ENCODE data around the gene GAPVD1. TPM values are rescaled to one million over a fixed set of nuclear protein-coding genes. Genes with fewer than 3 reads are reported as not detected.

Gene GAPVD1
- total and polyA plus RNA-seq, 10 of the 15 experiments (the other 5 are each of a cell fraction or from before 2014, with no cell fraction given), result 4.3 to 36.6 (median 25.9) TPM

- Histone ChIP-seq H3K4me1 (ENCODE audit: control insufficient read depth, insufficient read depth, low read length) (no peaks in the 10 kb centered on the region), H3K27ac (ENCODE audit: control insufficient read depth, insufficient read depth) (no peak overlapping the region), H4K20me1 (ENCODE audit: control insufficient read depth, insufficient read depth) (no peaks in the 10 kb centered on the region; the same call in 1 of the 2 replicates), H2AFZ (ENCODE audit: control insufficient read depth, low read depth, low read length) (no peak overlapping the region), H3K4me3 (no peak overlapping the region), H3K9me3 (replicated peaks; ENCODE audit: control insufficient read depth, insufficient read depth, low read length) (no peaks in the 10 kb centered on the region), H3K4me2 (ENCODE audit: control insufficient read depth, insufficient read depth) (no peak overlapping the region), H3K9ac (ENCODE audit: control insufficient read depth, insufficient read depth, low read length) (no peak overlapping the region), H3K27me3 (replicated peaks in 1 of 2; ENCODE audit: control insufficient read depth in 2 of 2, insufficient read depth in 2 of 2, low read length in 1 of 2) (no peaks in the 10 kb centered on the region), H3K79me2 (ENCODE audit: control insufficient read depth, insufficient read depth, low read length) (no peaks in the 10 kb centered on the region), H3K36me3 (ENCODE audit: control insufficient read depth in 2 of 2, insufficient read depth in 2 of 2, low read length in 1 of 2) (no peaks in the 10 kb centered on the region)
- RAD21 ChIA-PET (ENCODE audit: unreplicated experiment), result interaction anchor here (0.5 kb wide), 1 partner anchor 112 kb away, joined by 5 read pairs; no protein-coding TSS in a partner anchor
- DNase-seq (ENCODE audit: low read depth, low spot score) (no peak), FAIRE-seq (no peak), ATAC-seq (no peak)
- POLR2A ChIA-PET, result no interaction called here
- TF ChIP-seq ATF7 (IDR thresholded peaks at IDR 0.05; ENCODE audit: low read depth), result no peak
- no peak for TF ChIP-seq EGR1 (IDR thresholded peaks at IDR 0.05; ENCODE audit: borderline replicate concordance in 1 of 2, low read depth in 2 of 2, low read length in 2 of 2)
- TF ChIP-seq EZH2 (IDR thresholded peaks at IDR 0.05; ENCODE audit: borderline replicate concordance, control insufficient read depth, low read depth, low read length), result no peak
- peak; percentile 79; the same call in 1 of the 2 replicates for TF ChIP-seq ZNF24 (IDR thresholded peaks at IDR 0.05)
- no peak for TF ChIP-seq PBX3 (IDR thresholded peaks at IDR 0.05; ENCODE audit: insufficient replicate concordance, low read depth, low read length)
- TF ChIP-seq FOXM1 (IDR thresholded peaks at IDR 0.05; ENCODE audit: low read depth, low read length), result no peak
- SMC1A ChIA-PET (ENCODE audit: uncharacterized antibody, unreplicated experiment), result no interaction called here
- BruUV-seq (replicated peaks), result no TSS peak
- CTCF ChIA-PET, result interaction anchor here (1.1 kb wide), 1 partner anchor 9 kb away, joined by 3 read pairs; no protein-coding TSS in a partner anchor
- in situ Hi-C loops (cut with MboI) (no loop called here), intact Hi-C loops (cut with micrococcal nuclease; ENCODE audit: unreplicated experiment) (no loop called here)
- 63% methylated on average over 8 of the region's 8 CpGs for WGBS (ENCODE audit: insufficient coverage, insufficient replicate concordance, low lambda C conversion rate, missing lambda C conversion rate)
Observed at GRCh38 chr9:125416517-125416916, 154.9 kb downstream of the GAPVD1 start.

Small RNA genes lying within 50 kb of the gene (small RNA-seq; reads per million reads assigned to genes)
- gene AL354710.1 (not detected), gene RNU6-1020P (not detected)

Other genes starting within 250 kb of the GAPVD1 start
- gene SCAI, start 118.3 kb upstream of the GAPVD1 start, total RNA-seq (2014; rRNA removed), result 5.7 and 7.7 TPM in 2 replicates
- gene SCAI, start 118.3 kb upstream of the GAPVD1 start, total RNA-seq (2014; rRNA removed; fragmentation: Illumina TruSeq; extraction: Trizol), result 5.6 and 7.2 TPM in 2 replicates
- 6.9 and 8.1 TPM in 2 replicates for gene SCAI, start 118.3 kb upstream of the GAPVD1 start, total RNA-seq (2021)
- gene SCAI, start 118.3 kb upstream of the GAPVD1 start, polyA plus RNA-seq (2011; rRNA removed), result 8.8 and 12.4 TPM in 2 replicates
- 3.2 and 3.5 TPM in 2 replicates for gene SCAI, start 118.3 kb upstream of the GAPVD1 start, polyA plus RNA-seq (2014; fragmentation: Illumina TruSeq; extraction: Trizol)
- under 1 TPM; 0.52 to 0.82 TPM for gene SCAI, start 118.3 kb upstream of the GAPVD1 start, polyA plus RNA-seq (2014; fragmentation: Nextera tagmentation; extraction: Ambion mirVana)
- 2.6 and 3.4 TPM in 2 replicates for gene SCAI, start 118.3 kb upstream of the GAPVD1 start, polyA plus RNA-seq (2014; rRNA removed)
- 1 to 10 TPM; 4.9 to 5.3 TPM for gene SCAI, start 118.3 kb upstream of the GAPVD1 start, polyA plus RNA-seq (2016; fragmentation: Nextera tagmentation; extraction: Ambion mirVana)
- gene PPP6C, start 72.0 kb upstream of the GAPVD1 start, total RNA-seq (2014; rRNA removed), result 27.2 and 34.8 TPM in 2 replicates
- 35.1 and 35.3 TPM in 2 replicates for gene PPP6C, start 72.0 kb upstream of the GAPVD1 start, total RNA-seq (2014; rRNA removed; fragmentation: Illumina TruSeq; extraction: Trizol)
- gene PPP6C, start 72.0 kb upstream of the GAPVD1 start, total RNA-seq (2021), result 41.2 and 43.4 TPM in 2 replicates
- 45.3 and 67.8 TPM in 2 replicates for gene PPP6C, start 72.0 kb upstream of the GAPVD1 start, polyA plus RNA-seq (2011; rRNA removed)
- gene PPP6C, start 72.0 kb upstream of the GAPVD1 start, polyA plus RNA-seq (2014; fragmentation: Illumina TruSeq; extraction: Trizol), result 38.8 and 46.0 TPM in 2 replicates
- 10 to 100 TPM; 26.8 to 33.8 TPM for gene PPP6C, start 72.0 kb upstream of the GAPVD1 start, polyA plus RNA-seq (2014; fragmentation: Nextera tagmentation; extraction: Ambion mirVana)
- gene PPP6C, start 72.0 kb upstream of the GAPVD1 start, polyA plus RNA-seq (2014; rRNA removed), result 23.9 and 27.4 TPM in 2 replicates
- 10 to 100 TPM; 39.7 to 40.2 TPM for gene PPP6C, start 72.0 kb upstream of the GAPVD1 start, polyA plus RNA-seq (2016; fragmentation: Nextera tagmentation; extraction: Ambion mirVana)
- 32.3 TPM in 2 replicates for gene RABEPK, start 61.3 kb upstream of the GAPVD1 start, total RNA-seq (2014; rRNA removed)
- gene RABEPK, start 61.3 kb upstream of the GAPVD1 start, total RNA-seq (2014; rRNA removed; fragmentation: Illumina TruSeq; extraction: Trizol), result 28.1 and 29.1 TPM in 2 replicates
- 26.9 and 27.7 TPM in 2 replicates for gene RABEPK, start 61.3 kb upstream of the GAPVD1 start, total RNA-seq (2021)
- 33.6 and 41.6 TPM in 2 replicates for gene RABEPK, start 61.3 kb upstream of the GAPVD1 start, polyA plus RNA-seq (2011; rRNA removed)
- 30.6 and 32.4 TPM in 2 replicates for gene RABEPK, start 61.3 kb upstream of the GAPVD1 start, polyA plus RNA-seq (2014; fragmentation: Illumina TruSeq; extraction: Trizol)
- 10 to 100 TPM; 41.7 to 59.8 TPM for gene RABEPK, start 61.3 kb upstream of the GAPVD1 start, polyA plus RNA-seq (2014; fragmentation: Nextera tagmentation; extraction: Ambion mirVana)
- 29.2 and 37.2 TPM in 2 replicates for gene RABEPK, start 61.3 kb upstream of the GAPVD1 start, polyA plus RNA-seq (2014; rRNA removed)
- gene RABEPK, start 61.3 kb upstream of the GAPVD1 start, polyA plus RNA-seq (2016; fragmentation: Nextera tagmentation; extraction: Ambion mirVana), result 10 to 100 TPM; 46.3 to 52.4 TPM
- gene HSPA5, start 20.5 kb upstream of the GAPVD1 start, total RNA-seq (2014; rRNA removed), result 53.0 and 70.1 TPM in 2 replicates
- gene HSPA5, start 20.5 kb upstream of the GAPVD1 start, total RNA-seq (2014; rRNA removed; fragmentation: Illumina TruSeq; extraction: Trizol), result 45.7 and 46.5 TPM in 2 replicates
- gene HSPA5, start 20.5 kb upstream of the GAPVD1 start, total RNA-seq (2021), result 162 and 182 TPM in 2 replicates
- gene HSPA5, start 20.5 kb upstream of the GAPVD1 start, polyA plus RNA-seq (2011; rRNA removed), result 67.2 and 86.2 TPM in 2 replicates
- gene HSPA5, start 20.5 kb upstream of the GAPVD1 start, polyA plus RNA-seq (2014; fragmentation: Illumina TruSeq; extraction: Trizol), result 202 and 218 TPM in 2 replicates
- gene HSPA5, start 20.5 kb upstream of the GAPVD1 start, polyA plus RNA-seq (2014; fragmentation: Nextera tagmentation; extraction: Ambion mirVana), result 100 to 1,000 TPM in 1 of 2 experiments, 10 to 100 TPM in 1; 39.8 to 105 TPM
- 105 and 114 TPM in 2 replicates for gene HSPA5, start 20.5 kb upstream of the GAPVD1 start, polyA plus RNA-seq (2014; rRNA removed)
- 100 to 1,000 TPM; 495 to 517 TPM for gene HSPA5, start 20.5 kb upstream of the GAPVD1 start, polyA plus RNA-seq (2016; fragmentation: Nextera tagmentation; extraction: Ambion mirVana)

Measured in GM12878 (cell line).